Measurements from ENCODE around the gene RPL29. TPM values are rescaled to one million over a fixed set of nuclear protein-coding genes. Genes with fewer than 3 reads are reported as not detected.

Gene RPL29
- total RNA-seq, 1 donor from 2014 or later, result 810 TPM

- ATAC-seq (no peak), DNase-seq (no peak)
- no peaks in the 10 kb centered on the region for H3K9me3 ChIP-seq
- intact Hi-C loops (cut with DNase I), result no loop called here
- no peak overlapping the region for H3K27ac ChIP-seq
- H3K36me3 ChIP-seq, result no peaks in the 10 kb centered on the region
- no peaks in the 10 kb centered on the region for H3K27me3 ChIP-seq
- no peak overlapping the region for H3K4me3 ChIP-seq
- no peak for TF ChIP-seq CTCF (IDR thresholded peaks at IDR 0.05)
- peaks cover 6% of the 10 kb centered on the region for H3K4me1 ChIP-seq
Measured at GRCh38 chr3:51962854-51963530, 32.7 kb downstream of the RPL29 start.

- Histone ChIP-seq H3K9me3 (no peaks in the 10 kb centered on the region), H3K27me3 (no peaks in the 10 kb centered on the region), H3K4me1 (peaks cover 5% of the 10 kb centered on the region), H3K36me3 (no peaks in the 10 kb centered on the region), H3K4me3 (no peak overlapping the region), H3K27ac (no peak overlapping the region)
- no peak for TF ChIP-seq CTCF (IDR thresholded peaks at IDR 0.05)
- intact Hi-C loops (cut with DNase I), result no loop called here
- ATAC-seq, result no peak
- DNase-seq, result no peak
Measured at GRCh38 chr3:51961602-51962569, 33.8 kb downstream of the RPL29 start.

- Histone ChIP-seq H3K27me3 (no peaks in the 10 kb centered on the region), H3K36me3 (no peaks in the 10 kb centered on the region), H3K27ac (no peak overlapping the region), H3K4me1 (peaks cover 8% of the 10 kb centered on the region), H3K4me3 (no peak overlapping the region), H3K9me3 (no peaks in the 10 kb centered on the region)
- intact Hi-C loops (cut with DNase I), result no loop called here
- ATAC-seq (no peak), DNase-seq (no peak)
- TF ChIP-seq CTCF (IDR thresholded peaks at IDR 0.05), result no peak
Measured at GRCh38 chr3:51961011-51961410, 34.7 kb downstream of the RPL29 start.

GRCh38 chr3:51960386-51960785 lies 35.3 kb downstream of the RPL29 start:
- H3K36me3 ChIP-seq, result no peaks in the 10 kb centered on the region
- peaks cover 8% of the 10 kb centered on the region for H3K4me1 ChIP-seq
- intact Hi-C loops (cut with DNase I), result no loop called here
- no peaks in the 10 kb centered on the region for H3K27me3 ChIP-seq
- no peak for TF ChIP-seq CTCF (IDR thresholded peaks at IDR 0.05)
- DNase-seq (no peak), ATAC-seq (no peak)
- no peak overlapping the region for H3K4me3 ChIP-seq
- H3K9me3 ChIP-seq, result no peaks in the 10 kb centered on the region
- H3K27ac ChIP-seq, result no peak overlapping the region

GRCh38 chr3:51959651-51960050 lies 36.0 kb downstream of the RPL29 start:
- Histone ChIP-seq H3K9me3 (no peaks in the 10 kb centered on the region), H3K4me3 (no peak overlapping the region), H3K27ac (no peak overlapping the region), H3K4me1 (peaks cover 8% of the 10 kb centered on the region), H3K27me3 (no peaks in the 10 kb centered on the region), H3K36me3 (no peaks in the 10 kb centered on the region)
- no peak for ATAC-seq
- intact Hi-C loops (cut with DNase I), result no loop called here
- DNase-seq, result no peak
- TF ChIP-seq CTCF (IDR thresholded peaks at IDR 0.05), result no peak

All from upper lobe of right lung (tissue), 1 donor.